ENCODE measurements around the gene SLC40A1.

The SLC40A1 gene, protein sequence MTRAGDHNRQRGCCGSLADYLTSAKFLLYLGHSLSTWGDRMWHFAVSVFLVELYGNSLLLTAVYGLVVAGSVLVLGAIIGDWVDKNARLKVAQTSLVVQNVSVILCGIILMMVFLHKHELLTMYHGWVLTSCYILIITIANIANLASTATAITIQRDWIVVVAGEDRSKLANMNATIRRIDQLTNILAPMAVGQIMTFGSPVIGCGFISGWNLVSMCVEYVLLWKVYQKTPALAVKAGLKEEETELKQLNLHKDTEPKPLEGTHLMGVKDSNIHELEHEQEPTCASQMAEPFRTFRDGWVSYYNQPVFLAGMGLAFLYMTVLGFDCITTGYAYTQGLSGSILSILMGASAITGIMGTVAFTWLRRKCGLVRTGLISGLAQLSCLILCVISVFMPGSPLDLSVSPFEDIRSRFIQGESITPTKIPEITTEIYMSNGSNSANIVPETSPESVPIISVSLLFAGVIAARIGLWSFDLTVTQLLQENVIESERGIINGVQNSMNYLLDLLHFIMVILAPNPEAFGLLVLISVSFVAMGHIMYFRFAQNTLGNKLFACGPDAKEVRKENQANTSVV

DNA sequence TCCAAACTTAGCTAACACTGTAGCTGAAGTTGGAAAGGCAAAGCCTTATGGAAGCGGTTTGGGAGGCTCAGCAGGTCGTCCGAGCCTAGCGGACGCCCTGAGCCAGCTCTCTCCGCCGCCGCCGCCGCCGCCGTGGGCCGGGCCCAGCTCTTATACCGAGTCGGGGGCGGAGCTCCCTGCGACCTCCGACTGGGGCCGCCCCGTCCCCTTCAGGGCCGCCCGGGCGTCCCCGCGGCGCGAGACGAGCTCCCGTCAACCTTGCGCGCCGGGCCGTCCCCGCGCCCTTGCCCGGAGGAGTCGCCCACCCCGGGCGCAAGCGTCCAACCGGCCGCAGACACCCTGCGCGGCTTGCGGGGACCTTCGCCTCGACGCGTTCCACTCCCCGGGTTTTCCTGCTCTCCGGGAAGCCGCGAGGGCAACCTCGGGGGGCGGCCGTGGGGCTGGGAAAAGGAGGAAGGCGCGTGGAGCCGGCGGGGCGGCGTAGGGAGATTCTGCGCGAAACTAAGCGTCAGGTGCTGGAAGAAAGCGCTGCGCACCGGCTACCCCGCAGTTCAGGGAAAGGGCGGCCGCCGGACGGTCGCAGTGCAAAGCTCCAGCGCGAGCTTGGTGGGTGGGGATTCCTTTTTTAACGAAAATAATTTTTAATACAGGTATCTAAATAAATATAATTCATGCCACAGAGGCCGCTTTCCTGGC, at the start of gene SLC40A1:
Gene SLC40A1, minus strand, starts transcription at position 129 of the 696 bp plus-strand sequence. CDS start 326 bp downstream, outside the sequence.
- DNase-seq (ENCODE audit: insufficient read length, low spot score) (peak; percentile 80), FAIRE-seq (peak; percentile 51)

DNA sequence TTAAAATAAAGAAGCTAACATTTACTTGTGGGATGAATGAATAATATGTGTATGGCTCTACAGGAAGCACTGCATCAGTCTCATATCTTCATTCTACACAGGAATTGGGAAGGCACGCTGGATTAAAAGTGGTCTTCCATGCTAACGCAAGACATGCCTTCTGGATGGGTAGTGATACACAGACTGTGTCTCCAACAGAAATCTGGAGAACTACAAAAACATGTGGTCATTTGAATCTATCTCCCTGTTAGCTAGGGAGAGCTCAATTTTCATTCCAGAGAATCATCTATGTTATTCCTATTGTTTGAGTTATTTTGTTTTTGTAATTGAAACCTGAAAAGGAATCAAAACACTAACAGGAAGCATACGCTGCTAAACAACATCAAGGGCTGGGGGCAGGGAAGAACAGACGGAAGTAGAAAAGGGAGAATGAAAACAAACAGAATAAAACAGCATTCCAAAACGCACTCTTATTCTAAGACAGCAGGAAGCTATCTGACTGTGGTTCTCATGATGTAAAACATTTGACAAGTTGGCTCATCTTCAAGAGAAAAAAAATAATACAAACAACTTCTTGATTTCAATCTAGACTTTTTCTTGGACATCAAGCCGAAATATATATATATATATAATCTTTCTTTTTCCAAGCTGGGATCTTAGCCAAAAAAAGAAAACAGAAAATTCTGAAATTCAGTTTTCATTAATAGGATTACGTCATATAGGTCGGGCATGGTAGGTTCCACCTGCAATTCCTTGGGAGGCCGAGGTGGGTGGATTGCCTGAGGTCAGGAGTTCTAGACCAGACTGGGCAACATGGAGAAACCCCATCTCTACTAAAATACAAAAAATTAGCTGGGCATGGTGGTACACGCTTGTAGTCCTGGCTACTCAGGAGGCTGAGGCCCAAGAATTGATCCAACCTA, 49.2 kb upstream of the SLC40A1 start:
- no peak for FAIRE-seq
- DNase-seq (ENCODE audit: insufficient read length, low spot score), result no peak

DNA sequence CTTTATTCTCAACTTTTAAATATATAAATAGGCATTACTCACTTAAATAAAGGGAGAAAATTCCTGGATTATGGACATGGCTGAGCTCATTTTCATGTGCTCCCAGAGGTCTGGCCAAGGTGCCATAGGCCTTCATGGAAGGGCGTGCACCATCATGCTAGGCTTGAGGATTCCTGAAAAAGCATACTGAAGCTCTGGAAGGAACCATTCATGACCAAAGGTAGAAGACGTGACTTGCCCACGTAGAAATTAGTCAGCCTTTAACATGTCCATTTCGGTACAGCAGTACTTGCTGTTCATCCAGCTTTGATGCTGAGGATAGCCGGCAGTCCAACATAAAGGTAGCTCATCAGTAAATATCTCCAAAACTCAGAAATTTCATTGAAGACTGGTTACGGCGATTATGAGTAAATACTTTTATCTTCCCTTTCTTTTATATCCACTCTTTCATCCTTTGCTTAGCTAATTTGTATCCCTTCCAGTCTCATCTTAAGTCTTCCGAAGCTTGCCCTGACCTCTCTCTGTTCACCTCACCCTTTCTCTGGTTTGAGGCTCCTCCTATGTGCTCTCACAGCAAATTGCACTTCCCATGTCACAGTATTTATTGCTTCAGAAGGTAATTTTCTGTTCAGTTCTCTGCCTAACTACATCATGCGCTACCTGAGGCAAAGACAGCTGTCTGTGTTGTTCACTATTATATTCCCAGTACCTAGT, 48.4 kb upstream of the SLC40A1 start:
- DNase-seq (ENCODE audit: insufficient read length, low spot score) (no peak), FAIRE-seq (no peak)

DNA sequence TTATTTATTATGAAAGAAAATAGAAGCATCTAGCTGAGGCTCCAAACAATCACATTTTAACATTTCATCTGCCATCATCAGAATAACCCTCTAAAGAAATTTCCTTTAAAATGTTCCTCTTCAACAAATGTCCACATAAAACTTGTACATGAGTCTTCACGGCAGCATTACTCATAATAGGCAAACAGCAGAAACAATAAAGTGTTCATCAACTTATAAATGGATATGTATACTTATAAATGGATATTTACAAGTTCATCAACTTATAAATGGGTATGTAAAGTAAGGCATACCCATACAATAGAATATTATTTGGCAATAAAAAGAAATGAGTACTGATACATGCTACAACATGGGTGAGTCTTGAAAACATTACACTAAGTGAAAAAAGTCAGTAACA, 47.2 kb upstream of the SLC40A1 start:
- no peak for DNase-seq (ENCODE audit: insufficient read length, low spot score)
- FAIRE-seq, result no peak

DNA sequence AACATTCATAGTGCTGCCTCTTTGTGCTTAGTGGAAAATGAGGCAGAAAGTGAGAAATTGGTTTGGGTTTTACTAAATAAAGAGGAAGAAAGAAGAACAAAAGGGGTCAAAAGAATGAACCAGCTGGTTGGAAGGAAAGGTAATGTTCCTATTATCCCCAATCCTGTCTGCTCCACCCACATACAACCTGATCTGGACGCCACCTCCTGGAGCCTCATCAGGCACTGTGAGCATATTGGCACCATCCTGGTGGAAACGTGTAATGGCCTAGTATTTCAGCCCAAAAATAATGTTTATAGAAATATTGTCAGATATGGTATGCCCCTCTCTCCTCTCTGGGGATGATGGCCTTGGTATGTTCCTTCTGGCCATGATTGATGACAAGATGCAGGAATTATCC, 45.0 kb upstream of the SLC40A1 start:
- FAIRE-seq (no peak), DNase-seq (ENCODE audit: insufficient read length, low spot score) (no peak)

DNA sequence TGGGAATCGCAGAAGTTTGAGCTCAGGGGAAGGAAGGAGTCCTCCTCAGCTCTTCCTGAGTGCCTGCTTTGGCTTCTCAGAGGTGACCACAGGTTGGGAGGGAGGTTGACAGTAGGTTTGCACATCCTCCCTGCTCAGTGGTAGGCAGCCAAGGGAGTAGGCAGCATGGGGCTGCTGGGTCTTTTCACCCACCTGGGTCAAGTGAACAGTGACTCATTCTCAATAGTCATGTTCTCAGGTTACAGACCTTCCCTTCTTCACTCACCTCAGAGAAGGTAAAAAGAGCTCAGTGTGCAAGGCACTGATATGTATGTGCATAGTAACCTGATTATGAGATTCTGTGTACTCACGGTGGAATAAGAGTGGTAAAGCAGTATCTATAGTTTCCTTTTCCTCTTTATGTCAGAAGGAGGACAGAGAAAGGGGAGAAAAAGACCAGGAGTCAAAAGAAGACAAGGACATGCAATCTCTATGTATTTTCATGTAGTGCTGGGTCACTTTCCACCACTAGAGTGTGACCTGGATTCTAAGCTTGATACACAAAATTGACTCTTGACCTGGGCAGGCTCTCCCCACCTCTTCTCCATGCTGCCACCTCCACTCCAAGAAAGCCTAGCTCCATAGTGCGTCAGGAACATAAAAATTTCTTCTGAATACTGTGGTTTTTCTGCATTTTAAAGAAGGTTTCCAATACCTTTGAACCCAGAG, 44.2 kb upstream of the SLC40A1 start:
- no peak for FAIRE-seq
- no peak for DNase-seq (ENCODE audit: insufficient read length, low spot score)

DNA sequence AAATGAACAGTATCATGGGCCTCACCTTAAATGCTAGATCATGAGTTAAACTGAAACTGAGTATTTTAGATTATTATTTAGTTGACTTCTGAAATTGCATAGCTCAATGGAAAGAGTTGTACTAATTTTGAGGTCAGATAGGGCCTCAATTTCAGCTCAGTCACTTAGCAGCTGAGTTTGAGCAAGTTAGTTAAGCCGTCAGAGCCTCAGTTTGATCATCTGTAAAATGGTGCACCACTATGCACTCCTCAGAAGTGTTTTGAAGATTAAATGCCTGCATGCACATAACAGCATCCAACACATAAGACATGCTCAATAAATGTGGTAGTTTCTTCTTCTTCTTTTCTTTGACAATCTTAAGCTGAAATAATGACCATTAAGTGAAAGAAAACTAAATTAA, 42.5 kb upstream of the SLC40A1 start:
- FAIRE-seq, result no peak
- no peak for DNase-seq (ENCODE audit: insufficient read length, low spot score)

DNA sequence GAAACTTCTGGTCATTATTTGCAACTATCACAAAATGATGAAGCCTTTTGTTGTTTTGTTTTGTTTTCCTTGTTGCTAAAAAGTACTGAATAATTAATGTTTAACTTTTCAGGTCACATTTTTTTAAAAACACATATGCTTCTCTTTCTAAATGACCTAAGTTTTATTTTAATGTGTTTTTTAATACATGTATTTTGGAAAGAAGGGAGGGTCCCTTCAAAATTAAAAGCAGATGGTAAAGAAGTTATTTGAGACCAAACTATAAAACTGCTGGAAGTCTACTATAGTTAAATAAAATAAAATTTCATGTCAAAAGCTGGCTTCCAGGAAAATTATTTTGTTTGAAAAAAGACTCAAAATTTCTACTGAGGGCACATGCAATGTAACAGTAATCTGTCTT, 41.2 kb upstream of the SLC40A1 start:
- DNase-seq (ENCODE audit: insufficient read length, low spot score) (no peak), FAIRE-seq (no peak)

DNA sequence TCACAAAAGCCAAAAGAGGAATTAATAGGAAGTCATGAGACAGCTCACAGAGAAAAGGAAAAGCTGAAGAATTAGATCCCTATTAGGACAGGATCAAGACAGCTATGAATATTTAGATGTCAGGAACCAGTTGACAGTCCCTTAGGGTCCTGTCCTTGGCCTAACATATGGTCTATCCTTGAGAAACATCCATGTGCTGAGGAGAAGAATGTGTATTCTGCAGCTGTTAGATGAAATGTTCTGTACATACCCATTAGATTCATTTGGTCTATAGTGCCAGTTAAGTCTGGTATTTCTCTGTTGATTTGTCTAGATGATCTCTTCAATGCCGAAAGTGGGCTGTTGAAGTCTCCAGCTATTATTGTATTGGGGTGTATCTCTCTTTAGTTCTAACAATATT, 37.6 kb upstream of the SLC40A1 start:
- no peak for DNase-seq (ENCODE audit: insufficient read length, low spot score)
- no peak for FAIRE-seq

DNA sequence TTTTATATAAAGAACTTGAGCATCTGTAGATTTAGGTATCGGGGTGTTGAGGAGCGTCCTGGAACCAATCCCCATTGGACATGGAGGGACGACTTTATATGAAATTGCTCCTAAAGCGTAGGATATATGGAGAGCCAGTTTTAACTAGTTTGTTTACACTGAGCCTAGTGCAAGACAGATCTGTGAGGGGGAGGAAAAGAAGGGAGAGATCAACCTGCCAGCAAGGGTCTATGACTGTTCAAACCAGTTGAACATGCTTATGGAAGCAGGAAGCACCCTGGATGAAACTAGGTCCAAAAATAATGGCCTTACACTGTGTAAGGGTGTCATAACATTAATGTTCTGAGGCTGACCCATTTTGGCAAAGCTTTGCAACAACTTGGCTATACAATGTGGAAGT, 34.0 kb upstream of the SLC40A1 start:
- FAIRE-seq (no peak), DNase-seq (ENCODE audit: insufficient read length, low spot score) (no peak)

DNA sequence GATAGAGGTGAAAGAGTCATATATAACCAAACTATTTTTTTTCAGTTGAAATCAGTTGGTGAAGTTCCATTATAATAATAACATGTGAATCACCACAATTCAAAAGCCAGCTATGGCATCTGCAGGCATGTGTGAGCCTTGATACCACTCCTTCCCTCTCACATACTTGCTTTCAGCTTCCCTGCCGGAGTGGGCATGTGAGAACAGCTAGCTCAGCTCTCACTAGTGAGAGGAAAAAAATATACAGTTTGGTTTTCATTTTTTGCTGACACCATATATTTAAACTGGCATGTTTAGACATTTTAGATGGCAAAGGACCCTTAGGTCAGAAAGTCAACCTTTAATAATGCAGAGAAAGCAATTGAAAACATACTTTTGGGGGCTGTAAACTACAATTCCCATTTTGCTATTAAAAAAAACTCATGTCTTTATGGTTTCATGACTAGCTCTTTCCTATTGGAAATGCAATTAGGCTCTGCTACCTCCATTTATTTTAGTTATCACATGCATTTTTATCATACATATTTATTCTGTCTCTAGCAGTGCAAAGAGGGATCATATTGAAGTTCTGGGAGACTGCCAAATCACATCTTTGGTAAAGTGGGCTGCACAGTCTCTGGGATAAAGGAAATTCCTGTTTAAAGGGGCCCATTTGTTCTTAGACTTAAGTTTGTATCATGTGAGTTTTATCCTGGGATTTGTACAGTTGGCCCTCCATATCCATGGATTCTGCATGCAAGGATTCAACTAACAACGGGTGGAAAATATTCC, 33.2 kb upstream of the SLC40A1 start:
- DNase-seq (ENCODE audit: insufficient read length, low spot score) (peak; percentile 26), FAIRE-seq (no peak)

DNA sequence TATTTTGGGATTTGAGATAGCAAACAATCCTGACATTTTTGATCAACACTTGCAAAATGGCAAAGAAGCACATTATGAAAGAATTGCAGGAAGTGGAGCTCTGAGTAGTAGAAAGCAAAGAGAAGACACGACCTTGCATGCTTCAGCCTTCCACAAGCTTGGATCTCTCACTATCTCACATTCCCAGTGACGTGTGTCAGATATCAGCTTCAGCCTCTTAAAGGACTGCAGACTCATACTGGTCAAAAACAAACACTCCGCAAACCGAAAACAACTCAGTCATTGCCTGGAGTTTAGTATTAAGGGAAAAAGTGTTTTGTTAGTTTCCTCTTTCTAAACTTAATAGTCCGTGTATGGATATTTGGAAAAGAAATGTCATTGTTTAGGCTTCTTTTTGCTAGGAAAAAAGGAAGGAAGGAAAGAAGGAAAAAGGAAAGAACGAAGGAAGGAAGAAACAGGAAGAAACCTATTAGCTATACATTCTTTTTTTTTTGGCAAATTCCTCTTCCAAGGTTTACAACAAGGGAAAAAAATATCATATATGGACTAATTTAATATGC, 32.6 kb upstream of the SLC40A1 start:
- DNase-seq (ENCODE audit: insufficient read length, low spot score) (peak; percentile 60), FAIRE-seq (peak; percentile 79)

DNA sequence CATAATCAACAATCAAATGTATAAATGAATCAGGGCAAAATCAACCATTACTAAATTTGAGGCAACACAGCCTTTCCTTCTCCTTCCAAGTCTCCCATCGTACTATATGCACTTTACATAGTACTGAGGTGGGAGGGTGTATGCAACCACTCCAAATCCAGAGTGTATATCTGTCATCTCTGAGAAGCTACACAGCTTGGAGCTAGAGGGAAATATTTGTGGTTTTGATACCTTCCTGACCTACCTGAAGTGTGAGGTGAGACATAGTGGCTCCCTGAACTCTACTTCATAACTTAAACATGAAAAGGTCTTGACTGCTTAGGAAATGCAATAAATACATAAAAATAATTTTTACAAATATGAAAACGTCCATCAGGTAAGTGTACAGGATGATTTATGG, 30.1 kb upstream of the SLC40A1 start:
- no peak for FAIRE-seq

DNA sequence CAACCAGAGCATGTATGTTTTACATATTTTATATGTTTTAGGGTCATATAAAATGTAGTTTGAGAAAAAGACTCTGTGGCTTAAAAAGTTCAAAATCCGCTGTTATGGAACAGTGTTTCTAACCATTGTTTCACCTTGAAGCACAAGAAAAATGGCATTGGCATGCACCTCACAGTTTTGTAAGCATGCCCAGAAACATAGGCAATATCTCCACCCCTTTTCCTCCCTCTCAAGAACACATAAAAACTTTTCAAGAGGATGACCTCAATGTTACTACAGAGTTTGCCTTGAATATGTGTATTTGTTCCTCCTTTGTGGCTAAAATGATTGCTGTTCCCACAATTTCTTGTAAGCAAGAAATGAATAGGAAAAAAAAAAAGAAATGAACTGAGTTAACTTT, 29.3 kb upstream of the SLC40A1 start:
- no peak for DNase-seq (ENCODE audit: insufficient read length, low spot score)
- no peak for FAIRE-seq

More for the DNA sequence above, 30.1 kb upstream of the SLC40A1 start:
- DNase-seq (ENCODE audit: insufficient read length, low spot score), result no peak

DNA sequence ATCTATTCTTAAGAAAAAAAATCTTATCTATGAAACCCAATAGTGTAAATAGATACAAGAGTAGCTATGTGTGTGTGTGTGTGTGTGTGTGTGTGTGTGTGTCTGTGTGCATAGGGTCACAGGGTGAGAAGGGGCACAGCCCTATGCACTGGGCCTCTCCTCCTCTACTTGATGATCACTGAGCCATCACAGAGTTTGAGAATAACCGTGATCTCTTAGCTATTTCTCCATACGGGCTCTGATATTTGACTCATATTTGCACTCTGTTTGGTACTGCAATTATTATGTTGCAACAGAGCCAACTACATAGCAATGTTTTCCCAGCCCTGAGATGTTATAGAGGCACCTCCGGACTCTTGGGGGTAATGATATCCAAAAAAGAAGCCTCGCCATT, 28.8 kb upstream of the SLC40A1 start:
- DNase-seq (ENCODE audit: insufficient read length, low spot score), result no peak
- no peak for FAIRE-seq

DNA sequence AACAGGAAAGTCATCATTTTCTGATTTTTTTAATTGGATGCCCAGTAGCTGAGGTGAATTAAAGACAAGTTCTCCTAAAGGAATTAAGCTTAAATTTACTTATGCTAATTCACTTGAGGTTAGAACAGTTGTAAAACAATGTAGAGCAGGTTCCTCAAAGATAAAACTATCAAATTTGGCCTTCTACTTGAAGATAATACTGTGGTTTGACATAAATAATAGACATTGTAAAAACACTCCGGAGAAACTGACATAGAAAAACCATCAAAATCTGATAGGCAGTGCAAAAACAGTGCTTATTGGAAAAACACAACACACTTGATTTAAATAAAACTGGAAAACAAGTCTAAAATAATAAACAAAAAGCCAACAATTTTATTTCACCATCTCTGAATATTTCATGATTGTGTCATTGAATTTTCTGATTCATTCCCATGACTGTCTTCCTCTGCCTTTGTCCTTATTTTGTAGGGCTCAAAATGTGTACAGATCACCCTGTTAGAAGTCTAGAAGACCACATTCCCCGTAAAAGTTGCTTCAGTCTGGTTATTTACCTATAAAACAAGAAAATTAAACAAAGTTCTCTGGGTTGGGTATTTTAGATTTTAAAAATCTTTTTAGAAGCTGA, 28.3 kb upstream of the SLC40A1 start:
- DNase-seq (ENCODE audit: insufficient read length, low spot score), result no peak
- FAIRE-seq, result no peak

DNA sequence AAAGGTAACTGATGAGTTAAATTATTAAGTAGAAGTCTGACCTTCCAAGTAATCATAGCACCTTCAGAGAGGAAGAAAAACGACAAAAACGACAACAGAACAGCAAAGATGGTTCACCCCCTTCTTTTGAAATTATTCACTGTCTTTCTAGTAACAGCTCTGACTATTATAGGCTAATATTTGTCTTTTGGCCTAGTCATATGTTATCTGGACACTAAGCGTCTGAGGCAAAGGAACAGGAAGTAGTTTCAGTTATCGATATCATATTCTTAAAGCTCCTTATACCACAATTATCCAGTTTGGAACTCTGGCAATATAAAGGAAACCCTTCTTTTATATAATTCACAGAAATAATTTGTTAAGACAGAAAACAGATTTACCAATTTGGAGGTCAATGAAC, 27.6 kb upstream of the SLC40A1 start:
- DNase-seq (ENCODE audit: insufficient read length, low spot score), result no peak
- FAIRE-seq, result no peak

DNA sequence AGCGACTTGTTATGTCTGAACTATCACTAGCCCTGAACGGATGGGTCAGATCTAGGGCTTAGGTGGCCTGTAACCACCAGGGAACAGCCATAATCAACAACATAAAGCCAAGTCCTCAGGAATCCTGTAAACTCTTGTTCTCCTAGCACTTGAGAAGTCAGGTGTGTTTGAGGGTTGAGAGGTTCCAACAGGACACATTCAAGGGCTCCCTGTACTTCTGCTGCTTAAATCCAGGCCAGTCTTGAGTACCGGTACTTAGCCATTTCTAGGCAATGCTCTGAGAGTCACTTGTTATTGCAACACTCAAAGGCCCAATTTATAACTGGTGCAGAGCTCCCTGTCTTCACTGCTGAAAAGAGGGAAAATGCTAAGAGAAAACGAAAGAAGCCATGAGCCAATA, 21.6 kb upstream of the SLC40A1 start:
- DNase-seq (ENCODE audit: insufficient read length, low spot score), result no peak
- no peak for FAIRE-seq

Measured in HTR-8/SVneo (cell line).